Measurements from ENCODE around the gene ST6GALNAC2.

ST6GALNAC2 gene

DNA sequence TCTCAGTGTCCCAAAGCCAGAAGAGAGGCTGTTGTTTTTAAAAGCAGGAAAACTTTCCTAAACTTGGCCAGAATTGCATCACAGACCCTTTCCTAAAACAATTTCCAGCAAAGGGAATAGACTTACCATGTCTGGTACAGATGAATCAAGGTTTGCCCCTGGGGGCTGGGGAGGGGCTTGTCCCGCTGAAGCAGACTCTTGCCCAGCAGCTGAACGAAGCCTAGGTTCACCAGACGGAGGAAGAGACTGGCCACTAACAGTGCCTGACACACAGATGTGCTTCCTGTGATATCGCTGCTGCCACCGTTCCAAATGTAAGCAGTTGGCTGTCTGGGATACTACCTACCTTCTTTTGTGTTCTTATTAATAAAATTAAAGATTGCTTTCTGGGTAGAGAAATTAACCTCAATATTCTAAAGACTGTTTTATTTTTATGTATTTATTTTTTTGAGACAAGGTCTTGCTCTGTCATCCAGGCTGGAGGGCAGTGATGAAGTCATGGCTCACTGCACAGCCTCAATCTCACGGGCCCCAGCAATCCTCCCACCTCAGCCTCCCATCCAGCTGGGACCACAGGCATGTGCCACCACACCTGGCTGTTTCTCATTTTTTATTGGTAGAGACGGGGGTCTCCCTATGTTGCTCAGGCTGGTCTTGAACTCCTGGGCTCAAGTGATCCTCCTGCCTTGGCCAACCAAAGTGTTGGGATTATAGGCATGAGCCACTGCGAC is 32.3 kb downstream of the ST6GALNAC2 start:
- no peak for DNase-seq

DNA sequence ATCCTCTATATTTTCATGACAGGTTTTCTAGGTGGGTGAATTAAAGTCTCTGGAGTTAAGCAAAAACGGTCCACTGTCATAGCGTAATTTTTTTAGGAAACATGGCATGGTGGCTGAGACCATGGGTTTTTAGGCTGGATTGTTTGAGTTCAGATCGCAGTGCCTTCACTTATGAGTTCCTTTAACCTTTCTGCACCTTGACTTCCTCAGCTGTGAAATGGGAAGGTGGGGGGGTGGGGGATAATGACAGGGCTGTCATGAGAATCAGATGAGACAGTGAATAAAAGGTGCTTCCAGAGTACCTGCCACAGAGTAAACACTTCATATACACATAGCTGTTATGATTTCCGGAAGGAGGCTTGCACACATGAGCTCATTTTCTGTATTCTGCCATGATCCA is 34.0 kb downstream of the ST6GALNAC2 start:
- DNase-seq: no peak

DNA sequence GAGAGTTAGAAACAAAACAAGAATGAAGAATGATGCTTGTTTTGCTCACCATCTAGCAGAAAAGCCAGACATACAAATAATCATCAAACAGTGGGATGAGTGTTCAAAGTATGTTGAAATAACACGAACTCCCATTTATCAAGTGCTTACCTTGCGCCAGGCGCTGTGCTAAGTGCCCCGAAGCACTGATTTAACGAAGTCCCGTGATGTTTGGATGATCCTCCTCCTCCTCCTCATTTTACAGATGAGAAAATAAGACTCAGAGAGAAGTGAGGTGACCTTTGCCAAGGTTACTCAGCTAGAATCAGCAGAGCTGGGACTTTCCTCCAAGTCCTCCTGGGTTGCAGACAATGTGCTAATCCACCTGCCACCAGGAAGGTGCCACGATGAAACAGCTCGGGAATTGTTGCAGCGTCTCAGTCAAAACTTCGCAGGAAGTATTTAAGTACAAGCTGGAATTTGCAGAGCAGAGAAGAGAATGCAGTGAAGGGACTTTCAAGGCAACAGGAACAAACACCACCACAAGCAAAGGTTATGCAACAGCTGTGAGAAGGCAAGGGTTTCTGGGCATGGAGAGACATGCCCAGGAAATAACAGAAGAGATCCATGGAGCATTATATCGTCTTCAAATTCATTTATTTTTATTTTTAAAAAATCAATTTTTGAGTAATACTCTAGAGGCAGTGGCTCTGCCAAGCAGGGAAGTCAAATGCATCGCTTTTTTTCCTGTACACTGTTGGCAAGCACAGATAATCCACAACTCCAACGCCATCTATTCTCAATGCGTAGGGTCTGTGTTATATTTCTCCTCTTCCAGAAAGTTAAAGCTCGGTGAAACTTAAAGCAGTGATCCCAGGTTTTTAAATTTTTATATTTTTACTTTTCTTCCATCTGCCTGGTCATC is 34.7 kb downstream of the ST6GALNAC2 start:
- no peak for DNase-seq

DNA sequence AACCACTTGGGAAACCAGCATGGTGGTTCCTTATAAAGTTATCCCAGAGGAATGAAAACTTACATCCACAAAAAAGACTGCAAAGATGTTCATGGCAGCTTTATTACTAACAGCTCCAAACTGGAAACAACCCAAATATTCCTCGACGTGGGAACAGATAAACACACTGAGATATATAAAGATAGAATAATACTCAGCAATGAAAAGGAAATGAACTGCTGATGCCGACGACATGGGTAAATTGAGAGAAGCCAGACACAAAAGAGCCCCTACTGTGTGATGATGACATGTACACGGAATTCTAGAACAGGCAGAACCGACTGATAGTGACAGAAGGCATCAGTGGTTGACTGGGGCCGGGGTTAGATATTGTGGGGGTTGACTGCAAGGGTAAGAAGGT is 36.1 kb downstream of the ST6GALNAC2 start:
- no peak for DNase-seq

DNA sequence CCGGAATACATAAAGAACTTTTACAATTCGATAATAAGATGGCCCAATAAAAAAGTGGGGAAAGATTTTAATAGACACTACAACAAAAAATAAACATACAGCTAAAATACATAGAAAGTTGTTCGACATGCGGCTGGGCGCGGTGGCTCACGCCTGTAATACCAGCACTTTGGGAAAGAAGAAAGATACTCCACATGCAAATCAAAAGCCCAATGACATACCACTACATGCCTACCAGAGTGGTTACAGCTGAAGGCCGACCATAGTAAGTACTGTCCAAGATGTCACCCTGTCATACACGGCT is 36.5 kb downstream of the ST6GALNAC2 start:
- no peak for DNase-seq

DNA sequence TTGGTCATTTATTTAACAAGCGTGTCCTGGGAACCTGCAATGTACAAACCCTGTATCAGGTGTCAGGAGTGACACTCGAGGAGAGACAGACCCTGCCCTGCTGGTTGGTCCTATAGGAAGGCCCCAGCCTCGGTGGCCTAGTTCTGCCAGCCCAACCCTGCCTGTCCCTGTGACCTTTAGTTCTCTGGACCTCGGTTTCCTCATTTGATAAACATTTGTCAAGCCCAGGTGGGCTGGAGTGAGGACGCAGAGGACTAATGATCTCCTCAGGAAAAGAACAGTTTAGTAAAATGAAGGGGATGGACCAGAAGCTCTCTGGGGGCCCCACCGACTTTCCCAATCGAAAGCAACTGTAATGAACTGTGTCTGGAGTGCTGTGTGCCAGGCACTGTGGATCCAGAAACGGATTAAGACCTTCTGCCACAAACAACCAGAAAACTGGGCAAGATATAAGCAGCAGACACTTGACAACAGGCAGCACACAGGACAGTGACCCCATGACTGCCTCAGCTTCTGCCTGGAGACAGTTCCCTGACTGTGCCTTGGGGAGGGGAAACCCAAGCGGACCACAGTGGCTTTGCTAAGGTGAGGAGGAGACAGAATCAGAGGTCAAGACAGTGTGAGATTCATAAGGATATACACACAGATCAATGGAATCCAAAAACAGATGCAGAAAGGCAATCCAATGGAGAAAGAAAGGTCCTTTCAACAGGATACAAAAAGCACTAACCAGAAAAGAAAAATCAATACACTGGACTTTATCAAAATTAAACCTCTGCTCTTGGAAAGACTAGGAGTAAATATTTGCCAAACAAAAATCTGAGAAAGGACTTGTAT is 37.1 kb downstream of the ST6GALNAC2 start:
- DNase-seq: no peak

DNA sequence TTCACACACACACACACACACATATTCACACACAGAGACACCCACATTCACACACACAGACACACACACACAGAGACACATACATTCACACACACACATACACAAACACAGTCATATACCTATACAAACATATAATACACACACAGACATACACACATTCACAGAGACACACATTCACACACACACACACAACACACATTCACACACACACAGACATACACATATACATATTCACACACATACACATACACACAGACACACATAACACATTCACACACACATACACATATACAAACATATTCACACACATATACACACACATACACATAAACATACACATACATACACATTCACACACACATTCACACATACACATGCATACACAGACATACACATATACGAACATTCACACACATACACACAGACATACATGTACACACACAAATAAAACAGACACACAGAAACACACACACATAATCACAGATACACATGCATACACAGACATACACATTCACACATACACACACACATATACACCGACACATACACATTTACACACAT is 37.9 kb downstream of the ST6GALNAC2 start:
- DNase-seq: no peak

DNA sequence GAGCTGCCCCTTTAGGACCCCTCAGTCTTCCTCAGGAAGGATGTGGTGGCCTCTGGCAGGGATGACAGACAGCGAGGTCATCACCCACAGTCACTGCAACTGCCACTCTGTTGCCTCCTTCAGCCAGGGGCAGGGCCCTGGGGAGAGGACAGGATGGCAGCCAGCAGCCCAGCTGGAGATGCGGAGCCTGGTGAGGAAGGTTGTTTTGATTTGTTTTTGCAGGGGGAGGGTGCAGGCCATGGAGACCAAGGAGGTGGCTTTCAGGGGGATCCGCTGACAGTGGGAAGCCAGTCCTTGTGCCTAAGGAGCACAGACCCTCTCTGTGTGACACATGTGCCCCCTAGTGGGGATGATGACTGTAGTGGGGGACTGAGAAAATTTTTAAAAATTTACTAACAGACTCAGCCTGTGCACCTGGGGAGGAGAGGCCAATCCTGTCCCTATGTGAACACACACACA is 38.4 kb downstream of the ST6GALNAC2 start:
- peak; percentile 68 to 72 for DNase-seq

DNA sequence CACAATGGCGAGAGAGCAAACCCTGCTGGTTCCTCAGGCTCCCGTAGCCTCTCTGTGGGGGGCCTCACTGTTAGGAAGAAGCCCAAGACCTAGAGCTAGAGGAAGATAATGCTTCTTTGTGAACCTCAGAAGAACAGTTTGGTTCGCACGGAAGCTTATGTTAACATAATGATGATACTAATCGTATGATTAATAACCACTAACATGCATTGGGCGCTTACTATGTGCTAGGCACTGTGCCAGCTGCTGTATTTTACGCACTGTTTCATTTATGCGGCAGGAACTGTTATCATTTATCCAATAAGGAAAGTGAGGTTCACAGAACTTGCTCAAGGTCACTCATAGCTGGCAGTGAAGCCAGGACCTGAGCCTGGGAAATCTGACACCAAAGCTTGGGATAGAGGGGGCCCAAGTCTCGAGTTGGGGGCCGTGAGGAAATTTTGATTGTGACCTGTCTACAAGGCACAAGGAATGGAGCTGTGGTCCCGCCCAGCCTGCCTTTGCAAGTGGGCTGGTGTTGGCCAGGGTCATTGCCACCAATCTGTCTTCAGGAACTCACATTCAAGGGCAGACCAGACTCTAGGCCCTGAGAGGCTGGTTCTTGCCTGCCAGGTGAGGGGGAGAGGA is 39.0 kb downstream of the ST6GALNAC2 start:
- DNase-seq: no peak

DNA sequence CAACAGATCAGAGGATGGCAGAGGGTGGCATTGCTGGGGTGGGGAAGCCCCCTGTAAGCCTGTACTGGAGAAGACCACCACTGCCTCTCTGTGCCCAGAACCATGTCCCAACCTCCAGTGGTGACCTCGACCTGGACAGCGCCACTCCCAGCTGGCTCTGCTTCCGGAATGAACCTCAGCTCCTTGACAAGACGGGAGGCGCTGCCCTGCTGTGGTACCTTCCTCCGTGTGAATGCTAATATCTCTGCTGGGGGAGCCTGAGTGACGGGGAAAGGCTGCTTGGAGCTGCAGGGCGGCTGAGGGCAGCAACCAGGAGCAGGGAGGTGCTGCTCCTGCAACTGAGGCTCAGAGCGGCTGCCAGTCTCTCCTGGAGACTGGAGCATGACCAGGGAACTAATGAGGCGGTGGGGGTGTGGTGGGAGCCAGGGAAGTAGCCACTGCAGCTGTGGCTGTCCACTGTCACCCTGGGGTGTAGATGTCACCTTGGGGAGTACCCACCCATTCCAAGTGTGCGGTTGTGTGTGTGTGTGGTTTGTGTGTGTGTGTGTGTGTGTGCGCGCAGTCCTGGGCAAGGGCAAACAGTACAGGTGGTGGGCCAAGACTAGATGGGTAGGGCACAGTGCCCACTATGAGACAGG is 39.6 kb downstream of the ST6GALNAC2 start:
- no peak for DNase-seq

DNA sequence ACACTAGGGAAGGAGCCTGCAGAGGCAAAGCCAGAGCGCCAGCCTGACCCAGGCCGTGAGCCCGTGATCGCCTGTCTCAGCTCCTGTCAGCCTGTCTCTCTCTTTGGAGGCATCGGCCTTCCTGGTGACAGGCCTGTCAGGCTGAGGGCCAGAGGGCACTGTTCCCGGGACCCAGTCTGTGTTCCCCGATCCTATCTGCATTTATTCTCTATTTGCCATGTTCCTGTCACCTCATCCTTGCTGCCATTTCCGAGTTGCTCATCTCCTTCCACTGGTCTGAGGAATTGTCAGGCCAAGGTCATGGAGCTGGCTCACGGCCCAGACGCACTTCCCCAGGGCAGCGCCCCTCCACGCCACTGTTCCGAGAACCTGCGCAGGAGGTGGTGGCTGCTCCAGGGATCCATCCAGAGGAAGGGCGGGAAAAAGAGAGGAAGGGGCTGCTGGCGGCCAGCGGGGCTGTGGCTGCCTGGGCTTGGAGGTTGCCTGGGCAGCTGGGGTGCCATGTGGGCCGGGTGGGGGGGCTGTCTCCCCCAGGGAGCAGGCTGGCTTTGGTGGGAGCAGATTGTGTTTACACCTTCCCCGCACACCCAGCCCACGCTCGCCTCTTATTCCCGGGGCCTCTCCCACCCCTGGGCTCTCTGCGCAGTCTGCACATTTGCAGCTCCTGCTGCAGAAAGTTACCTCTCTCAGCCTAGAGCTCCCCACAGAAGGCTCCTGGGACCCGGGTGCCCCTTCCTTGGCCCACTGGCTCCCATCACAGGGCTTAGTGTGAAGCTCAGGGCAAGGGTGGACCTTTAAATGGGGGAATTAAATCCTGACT is 40.9 kb downstream of the ST6GALNAC2 start:
- DNase-seq: no peak

DNA sequence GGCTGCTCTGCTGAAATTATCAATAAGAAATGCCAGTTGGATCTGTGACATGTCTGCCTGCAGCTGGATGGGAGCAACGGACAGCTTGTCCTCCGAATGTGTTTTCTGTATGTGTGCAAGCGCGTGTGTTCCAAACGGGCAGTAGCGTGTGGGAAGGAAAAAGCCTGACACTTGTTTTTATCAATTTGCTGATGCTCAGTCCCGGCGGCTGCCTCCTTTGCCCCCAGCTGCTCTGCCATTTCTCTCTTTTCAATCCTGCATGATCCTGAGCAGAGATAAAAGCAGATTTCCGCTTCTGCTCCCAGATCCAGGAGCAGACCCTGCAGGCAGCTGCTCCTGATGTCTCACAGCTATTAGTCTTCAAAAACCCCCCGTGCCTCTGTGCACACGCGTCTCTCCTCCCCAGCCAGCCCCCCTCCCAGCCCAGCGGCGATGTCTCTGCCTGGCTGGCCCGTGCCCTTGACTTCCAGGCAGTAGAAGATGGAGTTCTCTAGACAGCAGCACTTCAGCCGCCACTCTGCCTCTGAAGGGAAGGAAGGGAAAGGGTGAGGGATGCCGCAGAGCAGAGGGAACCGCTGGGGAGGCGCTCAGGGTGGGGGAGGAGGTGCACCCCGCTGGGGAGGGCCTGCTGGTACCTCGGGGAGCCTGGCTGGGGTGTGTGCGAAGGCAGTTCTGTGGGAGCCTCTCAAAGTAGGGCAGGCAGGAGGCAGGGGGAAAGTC is 41.7 kb downstream of the ST6GALNAC2 start:
- DNase-seq: no peak

DNA sequence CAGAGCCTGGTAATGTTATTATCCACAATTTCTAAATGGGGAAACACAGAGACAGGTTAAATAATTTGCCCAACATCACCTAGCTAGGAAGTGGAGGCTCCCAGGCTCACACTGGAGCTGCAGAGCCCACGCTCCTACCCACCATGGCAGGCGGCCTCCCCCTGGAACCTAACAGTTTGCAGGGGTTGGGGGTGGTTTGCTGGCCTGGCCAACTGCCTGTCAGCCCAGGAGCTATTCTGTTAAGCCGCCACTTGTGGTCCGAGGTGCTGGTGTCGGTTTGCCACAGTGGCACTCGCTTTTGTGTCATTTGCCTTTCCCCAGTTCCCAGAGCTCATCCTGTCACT is 42.2 kb downstream of the ST6GALNAC2 start:
- DNase-seq: no peak

DNA sequence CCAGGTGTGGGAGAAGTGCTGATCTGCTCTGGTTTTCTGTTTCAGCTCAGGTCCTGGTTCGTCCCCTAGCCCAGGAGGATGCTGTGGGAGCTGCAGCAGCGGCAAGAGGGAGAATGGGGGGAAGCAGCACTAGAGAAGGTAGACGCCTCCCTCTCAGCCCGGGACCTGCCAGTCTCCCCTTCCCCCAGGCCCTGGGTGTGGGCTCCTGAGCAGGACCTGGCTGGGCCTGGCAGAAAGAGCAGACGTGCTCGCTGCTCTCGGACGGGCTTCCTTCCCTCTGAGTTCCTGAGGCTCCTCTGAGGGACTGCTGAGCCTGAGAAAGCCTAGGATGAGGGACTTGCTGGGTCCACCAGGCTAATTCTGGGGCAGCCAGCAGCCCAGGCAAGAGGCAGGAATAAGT is 42.7 kb downstream of the ST6GALNAC2 start:
- no peak for DNase-seq

DNA sequence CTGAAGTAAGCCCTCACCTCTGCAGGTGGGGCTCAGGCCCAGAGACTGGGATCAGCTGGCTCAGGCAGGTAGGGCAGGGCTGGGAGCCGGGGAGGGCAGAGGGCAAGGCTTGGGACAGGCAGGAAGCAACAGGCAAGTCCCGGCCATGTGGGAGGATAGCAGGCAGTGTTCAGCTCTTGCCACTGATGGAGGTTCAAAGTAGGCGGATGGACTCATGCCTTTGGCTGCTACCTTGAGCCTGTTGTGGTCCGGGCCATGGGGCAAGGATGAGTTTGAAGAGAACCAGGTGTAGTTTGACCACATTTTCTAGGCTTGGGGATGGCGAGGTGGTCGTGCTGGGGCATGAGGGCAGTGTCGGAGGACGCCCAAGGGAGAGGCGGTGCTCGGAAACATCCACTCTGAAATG is 43.1 kb downstream of the ST6GALNAC2 start:
- DNase-seq: no peak

DNA sequence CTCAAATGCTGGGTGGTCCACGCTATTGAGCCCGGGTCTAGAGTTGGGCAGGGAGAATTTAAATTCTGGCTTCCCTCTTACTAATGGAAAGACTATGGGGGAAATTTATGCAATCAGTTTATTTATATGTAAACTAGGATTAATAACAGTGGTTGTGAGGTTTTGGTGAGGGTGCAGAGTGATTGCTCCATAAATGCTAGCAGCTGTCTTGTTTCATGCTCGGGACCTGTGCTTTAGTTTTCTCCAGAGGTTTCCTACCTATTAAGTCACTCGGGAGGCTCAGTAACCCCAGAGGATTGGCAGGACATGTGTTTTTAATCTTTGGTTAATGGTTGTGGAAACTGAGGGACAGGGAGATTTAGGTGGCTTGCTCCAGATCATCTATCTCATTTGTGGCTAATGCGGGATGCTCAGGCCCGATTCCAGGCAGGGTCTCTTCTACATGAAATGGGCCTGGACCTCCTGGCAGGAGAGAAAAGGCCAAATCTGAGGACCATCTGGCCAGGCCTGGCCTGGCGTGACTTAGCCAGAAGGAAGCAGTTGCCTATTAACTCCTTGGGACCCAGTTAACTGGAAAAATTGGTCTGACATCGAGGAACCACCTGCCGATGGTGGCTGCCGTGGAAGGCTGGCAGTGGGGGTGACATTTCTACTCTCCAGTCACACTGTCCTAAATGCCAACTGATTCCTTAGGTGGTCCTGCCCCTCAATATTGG is 43.8 kb downstream of the ST6GALNAC2 start:
- DNase-seq: no peak

DNA sequence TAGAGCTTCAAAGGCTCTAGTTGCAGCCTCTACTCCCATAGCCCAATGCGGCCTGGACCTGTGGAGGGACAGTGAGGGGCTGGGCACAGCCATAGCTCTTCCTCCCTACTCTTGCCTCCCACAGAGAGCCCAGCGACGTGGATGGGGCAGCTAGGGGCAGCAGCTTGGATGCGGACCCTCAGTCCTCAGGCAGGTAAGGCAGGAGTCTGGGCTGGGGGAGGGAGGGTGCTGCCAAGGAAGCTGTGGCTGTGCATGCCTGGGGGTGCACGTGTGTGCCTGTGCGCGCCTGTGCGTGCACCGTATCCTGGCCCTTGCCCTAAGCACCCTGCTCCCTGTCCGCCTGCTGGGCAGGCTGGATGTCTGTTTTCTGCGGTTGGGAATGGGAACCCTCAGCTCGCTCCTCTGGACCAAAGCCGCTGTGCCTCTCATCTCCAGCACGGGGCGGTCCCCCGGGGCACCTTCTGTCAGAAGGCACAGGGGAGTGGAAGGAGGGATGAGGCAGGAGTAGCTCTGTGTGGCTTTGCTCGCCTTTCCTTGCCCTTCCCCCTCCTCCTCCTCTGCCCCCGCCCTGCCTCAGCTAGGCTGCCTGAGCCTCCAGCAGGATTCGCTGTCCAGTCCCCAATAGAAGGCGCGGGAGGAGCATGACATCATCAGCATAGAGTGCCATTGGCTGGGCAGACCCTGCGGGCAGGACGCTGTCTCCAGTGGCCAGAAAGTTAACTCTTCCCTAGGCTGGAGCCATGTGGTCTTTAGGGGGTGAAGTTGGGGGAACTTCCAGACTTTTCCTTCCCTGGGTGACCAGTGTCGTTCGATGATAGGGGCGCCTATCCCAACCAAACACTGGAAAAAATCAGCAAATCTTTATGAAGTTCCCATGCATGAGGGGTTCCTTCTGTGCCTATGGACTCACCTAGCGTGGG is 45.0 kb downstream of the ST6GALNAC2 start:
- peak in 1 of 2 donors; percentile 68 for DNase-seq

DNA sequence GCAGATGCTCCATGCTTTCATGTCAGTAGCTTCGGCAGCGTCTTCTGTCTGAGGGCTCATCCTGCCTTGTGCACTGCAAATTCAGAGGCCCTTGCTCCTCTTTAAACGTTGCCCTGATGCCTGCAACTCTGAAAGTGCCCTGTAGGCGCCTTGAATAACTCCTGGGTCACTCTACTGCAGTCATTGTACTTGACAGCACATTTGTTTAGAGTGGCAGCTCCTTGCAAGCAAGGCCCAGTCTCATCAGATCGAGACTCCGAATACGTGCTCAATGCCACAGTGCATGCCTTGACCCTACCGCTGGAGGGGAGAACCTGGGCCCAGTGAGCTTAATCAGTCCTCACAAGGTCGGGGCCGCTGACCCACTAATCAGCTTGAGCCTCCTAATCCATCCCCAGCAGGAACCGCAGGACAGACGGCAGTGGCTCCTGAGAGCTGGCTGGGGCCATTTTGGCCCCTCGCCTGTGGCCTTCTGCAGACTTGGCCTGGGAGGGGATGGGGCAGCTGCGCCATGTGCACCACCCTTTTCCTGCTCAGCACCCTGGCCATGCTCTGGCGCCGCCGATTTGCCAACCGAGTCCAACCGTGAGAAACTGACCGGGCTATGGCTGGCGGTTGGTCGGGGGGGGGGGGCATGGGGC is 45.9 kb downstream of the ST6GALNAC2 start, which contains the start of gene PRCD:
Gene PRCD (plus strand): TSS at position 414 of the 641 bp plus-strand sequence. CDS start 98 bp downstream, at position 512.
- no peak for DNase-seq

Data from CD4-positive, alpha-beta T cell treated with Interleukin-1 beta for 1 hour (primary cell).